HG02678 (cell line): Measurements from ENCODE around the gene DOCK8.
A peak's percentile ranks its signal among the peaks of the same experiment; 100 is the strongest.

ENCODE experiments used
- ATAC-seq: cut with Tn5 transposase; IDR thresholded peaks from one replicate; pipeline ENCODE4 v1.9.1; 2021; ENCODE audit warnings: mild to moderate bottlenecking, moderate library complexity; ENCODE audit not compliant: unreplicated experiment

Gene DOCK8

GRCh38 chr9:450561-450960 lies 235.9 kb downstream of the DOCK8 start:
- no peak for ATAC-seq

- ATAC-seq: no peak
Measured at GRCh38 chr9:453832-454231, 239.2 kb downstream of the DOCK8 start.

- ATAC-seq: no peak
Measured at GRCh38 chr9:456365-456764, 241.7 kb downstream of the DOCK8 start.

GRCh38 chr9:458590-458989 lies 243.9 kb downstream of the DOCK8 start:
- ATAC-seq: no peak

GRCh38 chr9:459491-460444 lies 245.1 kb downstream of the DOCK8 start:
- ATAC-seq: no peak

GRCh38 chr9:462121-462520 lies 247.5 kb downstream of the DOCK8 start:
- no peak for ATAC-seq

GRCh38 chr9:462606-463005 lies 247.9 kb downstream of the DOCK8 start:
- no peak for ATAC-seq

- no peak for ATAC-seq
Measured at GRCh38 chr9:463455-464171, 248.9 kb downstream of the DOCK8 start.

GRCh38 chr9:466747-467146 lies 252.1 kb downstream of the DOCK8 start:
- no peak for ATAC-seq

GRCh38 chr9:468766-469426 lies 254.2 kb downstream of the DOCK8 start:
- no peak for ATAC-seq

GRCh38 chr9:469672-470551 lies 255.2 kb downstream of the DOCK8 start:
- ATAC-seq: peak; percentile 91

GRCh38 chr9:470552-471194 lies 256.0 kb downstream of the DOCK8 start:
- ATAC-seq: peak; percentile 1

- no peak for ATAC-seq
Measured at GRCh38 chr9:471320-471719, 256.7 kb downstream of the DOCK8 start.

- no peak for ATAC-seq
Measured at GRCh38 chr9:472479-473075, 257.9 kb downstream of the DOCK8 start.

- no peak for ATAC-seq
Measured at GRCh38 chr9:477193-477592, 262.5 kb downstream of the DOCK8 start.

- no peak for ATAC-seq
Measured at GRCh38 chr9:479304-479970, 264.8 kb downstream of the DOCK8 start.

GRCh38 chr9:479971-480350 lies 265.3 kb downstream of the DOCK8 start:
- ATAC-seq: no peak

GRCh38 chr9:482739-483138 lies 268.1 kb downstream of the DOCK8 start:
- ATAC-seq: no peak

- ATAC-seq: no peak
Measured at GRCh38 chr9:486156-486555, 271.5 kb downstream of the DOCK8 start.
